A204.1 (cell line): ENCODE data around the gene COLEC12.

ENCODE experiments used
- FAIRE-seq: peaks from 2 replicates; lab custom pipeline; 2012; peaks lifted over from hg19 to GRCh38; lab: Jason Lieb, UNC

The COLEC12 gene

DNA sequence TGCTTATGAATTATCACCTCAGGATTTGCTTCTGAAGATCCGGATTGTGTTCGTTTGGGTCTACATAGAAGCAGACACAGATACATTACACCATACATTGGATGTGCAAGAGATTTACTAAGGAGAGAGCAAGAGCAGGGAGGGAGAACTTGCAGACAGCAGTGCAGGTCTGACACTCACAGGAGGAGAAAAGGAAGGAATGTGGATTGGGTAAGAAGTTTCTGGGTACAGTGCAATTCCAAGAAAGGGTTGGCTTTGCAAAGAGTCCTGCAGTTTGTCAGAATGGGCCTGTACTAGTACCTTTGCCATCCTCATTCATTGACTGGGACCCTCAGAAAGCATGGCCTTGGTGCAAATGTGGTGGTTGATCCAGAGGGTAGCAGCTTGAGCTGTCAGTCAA lies 227.9 kb downstream of the COLEC12 start:
- FAIRE-seq, result no peak

- FAIRE-seq, result no peak
These were observed 230.9 kb downstream of the COLEC12 start for GRCh38 chr18:269480-270095.

DNA sequence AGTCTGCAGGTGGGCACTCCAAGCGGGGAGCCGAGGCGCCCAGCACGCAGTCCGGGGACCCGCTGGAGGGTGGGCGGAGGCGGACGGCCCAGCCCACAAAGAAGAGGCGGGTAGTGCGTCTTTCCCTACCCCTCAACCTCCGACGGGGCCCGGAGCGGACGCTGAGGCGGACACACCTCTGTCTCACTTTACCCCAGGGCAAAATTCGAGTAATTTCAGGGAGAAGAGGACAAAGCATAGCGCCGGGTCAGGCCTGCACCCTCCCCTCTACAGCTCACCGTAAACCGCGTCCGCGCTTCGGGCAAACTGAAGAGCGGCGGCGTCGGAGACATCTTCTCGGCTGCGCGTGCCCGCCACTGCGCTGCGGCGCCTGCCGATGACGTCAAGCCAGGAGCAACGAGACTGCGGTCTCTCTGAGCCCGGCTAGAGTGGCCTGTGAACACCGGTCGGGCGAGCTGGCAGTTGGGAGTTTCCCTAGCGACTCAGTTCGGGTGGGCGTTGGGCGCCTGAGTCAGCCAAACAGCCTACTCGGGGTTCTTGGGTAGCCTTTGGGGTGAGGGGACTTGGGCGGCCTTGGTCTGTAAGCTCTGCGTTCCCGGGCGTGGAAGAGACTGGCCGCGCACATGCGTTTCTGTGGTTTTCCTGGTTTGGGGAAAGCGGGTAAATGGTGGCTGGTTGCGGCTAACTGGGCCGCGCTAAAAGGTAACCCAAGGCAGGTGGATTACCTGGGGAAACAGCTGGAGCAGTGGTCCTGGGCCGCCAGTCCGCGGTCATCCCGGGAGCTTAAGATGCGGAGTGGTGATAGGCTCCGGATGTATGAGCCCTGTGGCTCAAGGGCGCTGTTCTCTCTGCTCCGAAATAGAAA lies 232.6 kb downstream of the COLEC12 start, which contains the start of gene THOC1:
Gene THOC1 (minus strand): TSS at position 360 of the 865 bp plus-strand sequence. CDS start 28 bp downstream, at position 332.
- FAIRE-seq, result no peak

DNA sequence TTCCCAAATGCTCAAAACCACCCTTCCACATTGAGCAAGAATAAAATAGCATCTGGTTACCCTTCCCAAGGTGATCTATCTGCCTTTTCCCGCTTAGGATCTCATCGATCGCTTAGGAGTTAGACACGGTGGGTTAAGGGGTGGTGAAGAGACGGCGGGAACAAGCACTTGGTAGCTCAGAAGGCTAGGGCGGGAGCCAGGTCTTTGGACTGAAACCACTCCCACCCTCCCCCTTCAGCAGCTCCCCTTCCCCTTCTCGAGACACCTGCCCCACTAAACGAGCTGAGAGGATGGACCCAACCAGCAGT lies 233.2 kb downstream of the COLEC12 start:
- FAIRE-seq, result no peak
